HG02943 (cell line): Measurements from ENCODE around the gene GPR62.
"Not testable (repeated sequence)": the region's sequence is repeated elsewhere in the genome, so short reads cannot be mapped to it uniquely, and the experiment has no call there.

ENCODE experiments used
- ATAC-seq: cut with Tn5 transposase; IDR thresholded peaks from one replicate; pipeline ENCODE4 v1.9.1; 2021; ENCODE audit warnings: mild to moderate bottlenecking, low read depth, moderate library complexity; ENCODE audit not compliant: unreplicated experiment

GPR62 gene

GRCh38 chr3:51988286-51989146 is 33.3 kb downstream of the GPR62 start:
- ATAC-seq, result no peak

GRCh38 chr3:51990501-51990971 is 35.4 kb downstream of the GPR62 start:
- not testable (repeated sequence) for ATAC-seq

GRCh38 chr3:51992017-51992682 is 37.0 kb downstream of the GPR62 start:
- no peak for ATAC-seq

- ATAC-seq, result not testable (repeated sequence)
These were observed 38.5 kb downstream of the GPR62 start for GRCh38 chr3:51993657-51994056.

GRCh38 chr3:51994530-51994929 is 39.3 kb downstream of the GPR62 start:
- ATAC-seq, result no peak

GRCh38 chr3:51995346-51996163 is 40.4 kb downstream of the GPR62 start, which contains the start of gene RPL29:
RPL29 (minus strand) TSS chr3:51995895; CDS start chr3:51995461, 434 bp downstream.
- ATAC-seq, result peak; percentile 75

GRCh38 chr3:51997172-51997571 is 42.0 kb downstream of the GPR62 start:
- ATAC-seq, result no peak

- no peak for ATAC-seq
These were observed 42.9 kb downstream of the GPR62 start for GRCh38 chr3:51997935-51998596.

- ATAC-seq, result no peak
These were observed 43.6 kb downstream of the GPR62 start for GRCh38 chr3:51998774-51999173.

GRCh38 chr3:51999846-52000245 is 44.7 kb downstream of the GPR62 start:
- no peak for ATAC-seq

GRCh38 chr3:52001443-52001974 is 46.3 kb downstream of the GPR62 start:
- peak; percentile 80 for ATAC-seq

GRCh38 chr3:52002748-52003147 is 47.6 kb downstream of the GPR62 start:
- no peak for ATAC-seq

- ATAC-seq, result no peak
These were observed 49.1 kb downstream of the GPR62 start for GRCh38 chr3:52004163-52004787.

GRCh38 chr3:52004906-52005395 is 49.8 kb downstream of the GPR62 start:
- ATAC-seq, result no peak

- ATAC-seq, result no peak
These were observed 50.4 kb downstream of the GPR62 start for GRCh38 chr3:52005571-52005986.

- ATAC-seq, result no peak
These were observed 51.0 kb downstream of the GPR62 start for GRCh38 chr3:52006017-52006819.

GRCh38 chr3:52006820-52007133 is 51.6 kb downstream of the GPR62 start:
- no peak for ATAC-seq
